ENCODE measurements around the gene EDRF1.

The EDRF1 gene

GRCh38 chr10:125734823-125735222 is 15.3 kb downstream of the EDRF1 start:
- Histone ChIP-seq H3K4me1 (ENCODE audit: control insufficient read depth in 1 of 2, insufficient read depth in 2 of 2, low read length in 2 of 2) (no peaks in the 10 kb centered on the region), H4K91ac (ENCODE audit: low read depth, low read length) (no peak overlapping the region), H3K9ac (ENCODE audit: low read length) (no peak overlapping the region), H2AK5ac (ENCODE audit: low read length) (no peak overlapping the region), H4K8ac (ENCODE audit: low read depth, low read length) (no peak overlapping the region), H3K27ac (ENCODE audit: low read depth, low read length) (no peak overlapping the region), H3K14ac (ENCODE audit: low read length) (no peak overlapping the region), H3K4ac (ENCODE audit: low read depth, low read length) (no peak overlapping the region), H3K79me2 (ENCODE audit: control insufficient read depth, insufficient read depth, low read length, poor library complexity) (no peaks in the 10 kb centered on the region), H3K9me3 (ENCODE audit: insufficient read depth, low read depth, low read length) (no peaks in the 10 kb centered on the region), H3K4me2 (ENCODE audit: low read length) (no peak overlapping the region), H2BK120ac (ENCODE audit: insufficient read depth, low read length, poor library complexity) (no peak overlapping the region), H3K23ac (ENCODE audit: low read length) (no peak overlapping the region), H3K4me3 (ENCODE audit: low read depth, low read length) (no peak overlapping the region), H2AFZ (ENCODE audit: insufficient read depth, low read length, poor library complexity) (no peak overlapping the region), H3K79me1 (ENCODE audit: low read length) (no peaks in the 10 kb centered on the region), H3K18ac (ENCODE audit: low read length) (no peak overlapping the region), H4K12ac (ENCODE audit: low read depth, low read length) (no peak overlapping the region), H2BK5ac (ENCODE audit: low read depth, low read length, poor library complexity) (no peak overlapping the region), H2BK12ac (ENCODE audit: low read length) (no peak overlapping the region), H3K27me3 (ENCODE audit: insufficient read depth, low read length) (no peaks in the 10 kb centered on the region), H3K36me3 (ENCODE audit: control insufficient read depth in 1 of 2, insufficient read depth in 2 of 2, low read length in 2 of 2) (peaks cover 7 to 33% of the 10 kb centered on the region in 2 experiments)
- DNase-seq: no peak
- WGBS (ENCODE audit: extremely low coverage, insufficient coverage, insufficient read length): no CpG with 5 or more reads among the region's 1 CpG

DNA sequence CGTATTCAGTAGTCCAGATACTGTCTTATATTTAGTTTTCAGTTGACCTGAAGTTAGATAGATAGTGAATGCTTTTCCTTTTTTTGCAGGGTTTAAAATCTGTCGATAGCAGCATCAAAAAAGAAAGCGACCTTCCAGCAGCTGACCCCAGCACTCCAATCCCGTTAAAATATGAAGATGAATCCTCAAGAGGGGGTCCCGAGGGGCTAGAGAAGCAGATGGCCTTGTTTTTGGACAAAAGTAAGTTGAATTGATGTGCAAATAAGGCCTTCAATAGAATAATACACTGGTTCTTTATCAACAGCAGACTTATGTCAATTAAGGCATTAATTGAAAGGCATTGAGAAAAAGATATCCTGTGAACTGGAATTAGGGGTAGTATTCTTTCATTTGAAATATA is 18.7 kb downstream of the EDRF1 start:
- DNase-seq: no peak
- H2BK120ac ChIP-seq (ENCODE audit: insufficient read depth, low read length, poor library complexity): no peak overlapping the region
- H3K23ac ChIP-seq (ENCODE audit: low read length): no peak overlapping the region
- H4K8ac ChIP-seq (ENCODE audit: low read depth, low read length): no peak overlapping the region
- H3K79me2 ChIP-seq (ENCODE audit: control insufficient read depth, insufficient read depth, low read length, poor library complexity): no peaks in the 10 kb centered on the region
- H2AK5ac ChIP-seq (ENCODE audit: low read length): no peak overlapping the region
- H3K18ac ChIP-seq (ENCODE audit: low read length): no peak overlapping the region
- no peak overlapping the region for H2BK5ac ChIP-seq (ENCODE audit: low read depth, low read length, poor library complexity)
- H3K4ac ChIP-seq (ENCODE audit: low read depth, low read length): no peak overlapping the region
- H3K14ac ChIP-seq (ENCODE audit: low read length): no peak overlapping the region
- H3K36me3 ChIP-seq (ENCODE audit: control insufficient read depth in 1 of 2, insufficient read depth in 2 of 2, low read length in 2 of 2): peaks cover 13 to 40% of the 10 kb centered on the region in 2 experiments
- no peak overlapping the region for H3K9ac ChIP-seq (ENCODE audit: low read length)
- H2AFZ ChIP-seq (ENCODE audit: insufficient read depth, low read length, poor library complexity): no peak overlapping the region
- H3K9me3 ChIP-seq (ENCODE audit: insufficient read depth, low read depth, low read length): no peaks in the 10 kb centered on the region
- H3K4me2 ChIP-seq (ENCODE audit: low read length): no peak overlapping the region
- H3K27ac ChIP-seq (ENCODE audit: low read depth, low read length): no peak overlapping the region
- no CpG with 5 or more reads among the region's 5 CpGs for WGBS (ENCODE audit: extremely low coverage, insufficient coverage, insufficient read length)
- H4K12ac ChIP-seq (ENCODE audit: low read depth, low read length): no peak overlapping the region
- no peak overlapping the region for H4K91ac ChIP-seq (ENCODE audit: low read depth, low read length)
- no peak overlapping the region for H3K4me3 ChIP-seq (ENCODE audit: low read depth, low read length)
- no peak overlapping the region for H2BK12ac ChIP-seq (ENCODE audit: low read length)
- H3K4me1 ChIP-seq (ENCODE audit: control insufficient read depth in 1 of 2, insufficient read depth in 2 of 2, low read length in 2 of 2): no peaks in the 10 kb centered on the region
- no peaks in the 10 kb centered on the region for H3K27me3 ChIP-seq (ENCODE audit: insufficient read depth, low read length)
- H3K79me1 ChIP-seq (ENCODE audit: low read length): no peaks in the 10 kb centered on the region

- peaks cover 19 to 49% of the 10 kb centered on the region in 2 experiments for H3K36me3 ChIP-seq (ENCODE audit: control insufficient read depth in 1 of 2, insufficient read depth in 2 of 2, low read length in 2 of 2)
- no peaks in the 10 kb centered on the region for H3K79me1 ChIP-seq (ENCODE audit: low read length)
- no peak for DNase-seq
- no peak overlapping the region for H4K91ac ChIP-seq (ENCODE audit: low read depth, low read length)
- H4K8ac ChIP-seq (ENCODE audit: low read depth, low read length): no peak overlapping the region
- H3K4me1 ChIP-seq (ENCODE audit: control insufficient read depth in 1 of 2, insufficient read depth in 2 of 2, low read length in 2 of 2): no peaks in the 10 kb centered on the region
- WGBS (ENCODE audit: extremely low coverage, insufficient coverage, insufficient read length): no CpG with 5 or more reads among the region's 7 CpGs
- H2AFZ ChIP-seq (ENCODE audit: insufficient read depth, low read length, poor library complexity): no peak overlapping the region
- H3K4me2 ChIP-seq (ENCODE audit: low read length): no peak overlapping the region
- no peak overlapping the region for H2BK5ac ChIP-seq (ENCODE audit: low read depth, low read length, poor library complexity)
- H3K9ac ChIP-seq (ENCODE audit: low read length): no peak overlapping the region
- H3K9me3 ChIP-seq (ENCODE audit: insufficient read depth, low read depth, low read length): no peaks in the 10 kb centered on the region
- H2AK5ac ChIP-seq (ENCODE audit: low read length): no peak overlapping the region
- no peak overlapping the region for H3K27ac ChIP-seq (ENCODE audit: low read depth, low read length)
- no peak overlapping the region for H3K23ac ChIP-seq (ENCODE audit: low read length)
- no peak overlapping the region for H3K4me3 ChIP-seq (ENCODE audit: low read depth, low read length)
- no peaks in the 10 kb centered on the region for H3K79me2 ChIP-seq (ENCODE audit: control insufficient read depth, insufficient read depth, low read length, poor library complexity)
- no peak overlapping the region for H3K4ac ChIP-seq (ENCODE audit: low read depth, low read length)
- H2BK12ac ChIP-seq (ENCODE audit: low read length): no peak overlapping the region
- H2BK120ac ChIP-seq (ENCODE audit: insufficient read depth, low read length, poor library complexity): no peak overlapping the region
- no peak overlapping the region for H3K14ac ChIP-seq (ENCODE audit: low read length)
- no peaks in the 10 kb centered on the region for H3K27me3 ChIP-seq (ENCODE audit: insufficient read depth, low read length)
- H3K18ac ChIP-seq (ENCODE audit: low read length): no peak overlapping the region
- H4K12ac ChIP-seq (ENCODE audit: low read depth, low read length): no peak overlapping the region
These were observed 20.6 kb downstream of the EDRF1 start for GRCh38 chr10:125739994-125740679.

DNA sequence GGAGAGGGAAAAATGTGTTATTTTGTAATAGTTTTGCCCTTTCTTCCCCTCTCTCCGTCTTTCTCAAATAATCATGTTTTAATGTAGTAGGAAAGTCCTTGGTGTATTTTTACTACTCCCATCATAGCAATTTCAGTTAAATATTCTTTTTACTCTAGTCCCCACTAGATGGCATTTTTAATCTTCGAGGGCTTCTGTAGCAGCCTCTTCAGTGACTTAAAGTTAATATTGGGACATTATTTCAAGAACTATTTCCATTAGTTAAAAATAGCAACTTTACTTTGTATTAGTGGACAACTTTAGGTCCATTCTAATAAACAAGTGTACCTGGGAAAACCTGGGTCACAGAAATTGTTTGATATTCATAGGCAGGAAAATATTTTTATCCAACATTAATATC is 23.0 kb downstream of the EDRF1 start:
- Histone ChIP-seq H3K4me2 (ENCODE audit: low read length) (no peak overlapping the region), H3K79me2 (ENCODE audit: control insufficient read depth, insufficient read depth, low read length, poor library complexity) (no peaks in the 10 kb centered on the region), H3K9ac (ENCODE audit: low read length) (no peak overlapping the region), H4K8ac (ENCODE audit: low read depth, low read length) (no peak overlapping the region), H4K91ac (ENCODE audit: low read depth, low read length) (no peak overlapping the region), H3K36me3 (ENCODE audit: control insufficient read depth in 1 of 2, insufficient read depth in 2 of 2, low read length in 2 of 2) (peaks cover 22 to 44% of the 10 kb centered on the region in 2 experiments), H3K4me3 (ENCODE audit: low read depth, low read length) (no peak overlapping the region), H2BK120ac (ENCODE audit: insufficient read depth, low read length, poor library complexity) (no peak overlapping the region), H3K27ac (ENCODE audit: low read depth, low read length) (no peak overlapping the region), H4K12ac (ENCODE audit: low read depth, low read length) (no peak overlapping the region), H3K27me3 (ENCODE audit: insufficient read depth, low read length) (no peaks in the 10 kb centered on the region), H3K79me1 (ENCODE audit: low read length) (no peaks in the 10 kb centered on the region), H2BK12ac (ENCODE audit: low read length) (no peak overlapping the region), H3K18ac (ENCODE audit: low read length) (no peak overlapping the region), H3K4ac (ENCODE audit: low read depth, low read length) (no peak overlapping the region), H2BK5ac (ENCODE audit: low read depth, low read length, poor library complexity) (no peak overlapping the region), H2AFZ (ENCODE audit: insufficient read depth, low read length, poor library complexity) (no peak overlapping the region), H2AK5ac (ENCODE audit: low read length) (no peak overlapping the region), H3K14ac (ENCODE audit: low read length) (no peak overlapping the region), H3K9me3 (ENCODE audit: insufficient read depth, low read depth, low read length) (no peaks in the 10 kb centered on the region), H3K23ac (ENCODE audit: low read length) (no peak overlapping the region), H3K4me1 (ENCODE audit: control insufficient read depth in 1 of 2, insufficient read depth in 2 of 2, low read length in 2 of 2) (no peaks in the 10 kb centered on the region)
- peak in 1 of 2 donors; percentile 2 for DNase-seq
- no CpG with 5 or more reads among the region's 2 CpGs for WGBS (ENCODE audit: extremely low coverage, insufficient coverage, insufficient read length)
